H9 (cell line): Measurements from ENCODE around the gene ALDH1L1. TPM values are rescaled to one million over a fixed set of nuclear protein-coding genes. Genes with fewer than 3 reads are reported as not detected.

Experiments used
- DNase-seq: peaks from one replicate; pipeline ENCODE4 v3.0.0-alpha.2; 2017
- H2AFZ ChIP-seq: one replicate; pipeline ENCODE4 v1.6.1; 2013; ENCODE audit warnings: mild to moderate bottlenecking, low read length, control low read depth, moderate library complexity
- H2AK5ac ChIP-seq: 2 replicates; pipeline ENCODE4 v1.6.1; 2013; ENCODE audit warnings: low read length, control low read depth, mixed read lengths; ENCODE audit not compliant: insufficient read length
- H2BK120ac ChIP-seq: one replicate; pipeline ENCODE4 v1.6.1; 2013; ENCODE audit warnings: low read depth, mild to moderate bottlenecking, low read length, control low read depth, inconsistent platforms; ENCODE audit not compliant: poor library complexity, severe bottlenecking
- H2BK12ac ChIP-seq: 2 replicates; pipeline ENCODE4 v1.6.1; 2013; ENCODE audit warnings: low read length, control low read depth, mixed read lengths, low read depth; ENCODE audit not compliant: insufficient read length
- H2BK15ac ChIP-seq: 2 replicates; pipeline ENCODE4 v1.6.1; 2013; ENCODE audit warnings: low read depth, low read length, control low read depth
- H2BK20ac ChIP-seq: one replicate; pipeline ENCODE4 v1.6.1; 2013; ENCODE audit warnings: low read depth, mild to moderate bottlenecking, low read length, control low read depth, inconsistent platforms; ENCODE audit not compliant: poor library complexity, severe bottlenecking
- H2BK5ac ChIP-seq: 2 replicates; pipeline ENCODE4 v1.6.1; 2013; ENCODE audit warnings: low read length, control low read depth, mixed read lengths; ENCODE audit not compliant: insufficient read length
- H3K14ac ChIP-seq: 2 replicates; pipeline ENCODE4 v1.6.1; 2013; ENCODE audit warnings: low read length, control low read depth; ENCODE audit not compliant: insufficient read depth
- H3K18ac ChIP-seq: 2 replicates; pipeline ENCODE4 v1.6.1; 2013; ENCODE audit warnings: low read depth, mild to moderate bottlenecking, mixed read lengths, low read length, control low read depth; ENCODE audit not compliant: insufficient read length
- H3K23ac ChIP-seq: 2 replicates; pipeline ENCODE4 v1.6.1; 2013; ENCODE audit warnings: low read length, control low read depth, mixed read lengths, low read depth; ENCODE audit not compliant: insufficient read length
- H3K23me2 ChIP-seq: 2 replicates; pipeline ENCODE4 v1.6.1; 2013; ENCODE audit warnings: low read depth, mild to moderate bottlenecking, mixed read lengths, low read length, control low read depth; ENCODE audit not compliant: insufficient read length, poor library complexity, severe bottlenecking
- H3K27ac ChIP-seq: 2 replicates; pipeline ENCODE4 v1.5.1; 2013; ENCODE audit warnings: low read length, control low read depth, mixed read lengths, low read depth; ENCODE audit not compliant: insufficient read length
- H3K27me3 ChIP-seq: 2 replicates; pipeline ENCODE4 v1.6.1; 2013; ENCODE audit warnings: low read length, control low read depth, inconsistent platforms; ENCODE audit not compliant: insufficient read depth
- H3K4ac ChIP-seq: 2 replicates; pipeline ENCODE4 v1.6.1; 2013; ENCODE audit warnings: low read depth, mild to moderate bottlenecking, control low read depth, inconsistent platforms, low read length, moderate library complexity
- H3K4me1 ChIP-seq: 2 replicates; pipeline ENCODE4 v1.6.1; 2013; ENCODE audit warnings: low read length, control low read depth, inconsistent platforms; ENCODE audit not compliant: insufficient read depth
- H3K4me2 ChIP-seq: 2 replicates; pipeline ENCODE4 v1.6.1; 2013; ENCODE audit warnings: low read length, control low read depth, mixed read lengths; ENCODE audit not compliant: insufficient read length, insufficient read depth
- H3K56ac ChIP-seq: 2 replicates; pipeline ENCODE4 v1.6.1; 2013; ENCODE audit warnings: low read depth, mild to moderate bottlenecking, mixed read lengths, low read length, control low read depth; ENCODE audit not compliant: insufficient read length
- H3K79me1 ChIP-seq: 2 replicates; pipeline ENCODE4 v1.6.1; 2013; ENCODE audit warnings: low read depth, mild to moderate bottlenecking, moderate library complexity, low read length, control low read depth, inconsistent platforms; ENCODE audit not compliant: insufficient read depth, poor library complexity, severe bottlenecking
- H3K79me2 ChIP-seq: 2 replicates; pipeline ENCODE4 v1.6.1; 2013; ENCODE audit warnings: low read length, control low read depth, inconsistent platforms; ENCODE audit not compliant: insufficient read depth
- H3K9ac ChIP-seq: 2 replicates; pipeline ENCODE4 v1.6.1; 2013; ENCODE audit warnings: low read length, control low read depth, mixed read lengths; ENCODE audit not compliant: insufficient read length; ENCODE audit errors: extremely low read depth
- H3K9me3 ChIP-seq: one replicate; pipeline ENCODE4 v1.6.1; 2013; ENCODE audit warnings: low read depth, low read length, inconsistent platforms; ENCODE audit not compliant: control insufficient read depth
- H3T11ph ChIP-seq: one replicate; pipeline ENCODE4 v1.6.1; 2013; ENCODE audit warnings: mild to moderate bottlenecking, low read length, control low read depth, inconsistent platforms
- H4K20me1 ChIP-seq: one replicate; pipeline ENCODE4 v1.6.1; 2013; ENCODE audit not compliant: control insufficient read depth, insufficient read length, insufficient read depth
- H4K5ac ChIP-seq: 2 replicates; pipeline ENCODE4 v1.6.1; 2013; ENCODE audit warnings: low read depth, mild to moderate bottlenecking, mixed read lengths, low read length, control low read depth; ENCODE audit not compliant: insufficient read length
- H4K8ac ChIP-seq: replicated peaks from 2 replicates; pipeline ENCODE4 v1.6.1; 2013; ENCODE audit warnings: low read length, control low read depth, mixed read lengths, low read depth; ENCODE audit not compliant: insufficient read length
- H4K91ac ChIP-seq: 2 replicates; pipeline ENCODE4 v1.6.1; 2013; ENCODE audit warnings: low read depth, mild to moderate bottlenecking, moderate library complexity, mixed read lengths, low read length, control low read depth; ENCODE audit not compliant: insufficient read length
- H3K27ac Mint-ChIP-seq, 3 experiments: 2 replicates in 2 of 3; 3 replicates in 1 of 3; pipeline ENCODE4 v1.8.0; 2020 to 2021; ENCODE audit warnings: mixed read lengths in 3 of 3, mild to moderate bottlenecking in 1 of 3, moderate library complexity in 1 of 3
- H3K27me3 Mint-ChIP-seq: 2 replicates; pipeline ENCODE4 v1.8.0; 2021; ENCODE audit warnings: low read depth, mild to moderate bottlenecking, moderate library complexity, mixed read lengths
- H3K36me3 Mint-ChIP-seq, 3 experiments: 2 replicates in 2 of 3; 3 replicates in 1 of 3; pipeline ENCODE4 v1.8.0; 2020 to 2021; ENCODE audit warnings: low read depth in 3 of 3, mixed read lengths in 3 of 3; ENCODE audit not compliant: insufficient read depth in 1 of 3
- H3K4me1 Mint-ChIP-seq, 2 experiments: 2 replicates each; pipeline ENCODE4 v1.8.0; 2020; ENCODE audit warnings: mixed read lengths in 2 of 2
- H3K4me3 Mint-ChIP-seq, 2 experiments: 2 replicates in 1 of 2; 3 replicates in 1 of 2; pipeline ENCODE4 v1.8.0; 2020 to 2021; ENCODE audit warnings: mild to moderate bottlenecking in 2 of 2, mixed read lengths in 2 of 2, moderate library complexity in 1 of 2
- H3K9me3 Mint-ChIP-seq, 2 experiments: 2 replicates in 1 of 2; 3 replicates in 1 of 2; pipeline ENCODE4 v1.8.0; 2020; ENCODE audit warnings: mild to moderate bottlenecking in 2 of 2, mixed read lengths in 2 of 2, moderate library complexity in 1 of 2
- WGBS: extraction: QIAGEN DNeasy Blood & Tissue Kit; methylation state at CpG from one replicate; pipeline ENCODE4 v1.1.7; 2013; ENCODE audit warnings: missing lambda C conversion rate, low lambda C conversion rate, mixed read lengths; ENCODE audit not compliant: insufficient read length; ENCODE audit errors: extremely low coverage; 5-methylcytosine and 5-hydroxymethylcytosine counted together
- total RNA-seq: library from RNA; stranded (reverse); gene quantifications from 2 replicates; pipeline ENCODE4 v1.2.1, GENCODE V29; 2021
- TF ChIP-seq, protein P1 (sequence below): fragments of 200-600 bp; sonication (generic); conservative IDR thresholded peaks from 3 replicates; pipeline ENCODE4 v1.8.0; 2021; ENCODE audit warnings: antibody characterized with exemption, mild to moderate bottlenecking

The ALDH1L1 gene
- total RNA-seq, 1 experiment from 2014 or later: 0.90 TPM

DNA sequence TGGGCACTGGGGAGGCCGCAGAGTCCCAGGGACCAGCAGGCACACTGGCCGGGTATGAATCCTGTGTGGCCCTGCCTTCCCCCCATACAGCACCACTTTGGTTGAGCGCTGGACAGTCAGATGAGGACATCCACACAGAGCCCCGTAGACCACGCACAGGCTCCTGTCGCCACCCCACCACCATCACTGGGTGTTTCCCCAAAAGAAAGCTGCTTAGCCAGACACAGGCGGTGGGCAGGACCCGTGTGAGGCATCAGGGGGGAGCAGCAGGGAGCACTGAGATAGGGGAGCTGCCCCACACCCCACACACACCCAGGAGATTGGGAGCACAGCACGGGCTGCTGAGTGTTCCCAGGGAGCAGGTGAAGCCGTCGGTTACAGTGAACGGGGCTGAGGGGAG, 54.1 kb downstream of the ALDH1L1 start:
- H3K9me3 ChIP-seq: no peaks in the 10 kb centered on the region
- H3K27ac ChIP-seq: no peak overlapping the region
- H2BK12ac ChIP-seq: no peak overlapping the region
- H4K8ac ChIP-seq: no peak overlapping the region
- H3K56ac ChIP-seq: no peak overlapping the region
- H2BK120ac ChIP-seq: no peak overlapping the region
- no peaks in the 10 kb centered on the region for H3K36me3 Mint-ChIP-seq
- H2BK5ac ChIP-seq: no peak overlapping the region
- no peak overlapping the region for H3K4me2 ChIP-seq
- peaks cover 15 to 37% of the 10 kb centered on the region in 2 experiments for H3K4me1 Mint-ChIP-seq
- H3K9me3 Mint-ChIP-seq: no peaks in the 10 kb centered on the region
- H3K4me1 ChIP-seq: no peaks in the 10 kb centered on the region
- no peak overlapping the region for H4K91ac ChIP-seq
- no CpG with 5 or more reads among the region's 12 CpGs for WGBS
- TF ChIP-seq, protein P1, sequence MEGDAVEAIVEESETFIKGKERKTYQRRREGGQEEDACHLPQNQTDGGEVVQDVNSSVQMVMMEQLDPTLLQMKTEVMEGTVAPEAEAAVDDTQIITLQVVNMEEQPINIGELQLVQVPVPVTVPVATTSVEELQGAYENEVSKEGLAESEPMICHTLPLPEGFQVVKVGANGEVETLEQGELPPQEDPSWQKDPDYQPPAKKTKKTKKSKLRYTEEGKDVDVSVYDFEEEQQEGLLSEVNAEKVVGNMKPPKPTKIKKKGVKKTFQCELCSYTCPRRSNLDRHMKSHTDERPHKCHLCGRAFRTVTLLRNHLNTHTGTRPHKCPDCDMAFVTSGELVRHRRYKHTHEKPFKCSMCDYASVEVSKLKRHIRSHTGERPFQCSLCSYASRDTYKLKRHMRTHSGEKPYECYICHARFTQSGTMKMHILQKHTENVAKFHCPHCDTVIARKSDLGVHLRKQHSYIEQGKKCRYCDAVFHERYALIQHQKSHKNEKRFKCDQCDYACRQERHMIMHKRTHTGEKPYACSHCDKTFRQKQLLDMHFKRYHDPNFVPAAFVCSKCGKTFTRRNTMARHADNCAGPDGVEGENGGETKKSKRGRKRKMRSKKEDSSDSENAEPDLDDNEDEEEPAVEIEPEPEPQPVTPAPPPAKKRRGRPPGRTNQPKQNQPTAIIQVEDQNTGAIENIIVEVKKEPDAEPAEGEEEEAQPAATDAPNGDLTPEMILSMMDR: no peak
- no peaks in the 10 kb centered on the region for H3K79me1 ChIP-seq
- H3K4ac ChIP-seq: no peak overlapping the region
- H3K27me3 Mint-ChIP-seq: no peaks in the 10 kb centered on the region; the same call in 1 of the 2 replicates
- H3K9ac ChIP-seq: no peak overlapping the region
- H4K5ac ChIP-seq: no peak overlapping the region
- no peak overlapping the region for H2AK5ac ChIP-seq
- H3K27ac Mint-ChIP-seq: peak overlapping the region in 2 of 3 experiments; percentile 69 to 77; a peak in 1 of 7 replicates
- H3K23me2 ChIP-seq: no peaks in the 10 kb centered on the region
- no peak overlapping the region for H2BK15ac ChIP-seq
- H3K23ac ChIP-seq: no peak overlapping the region
- no peak overlapping the region for H3K14ac ChIP-seq
- no peak overlapping the region for H2AFZ ChIP-seq
- no peaks in the 10 kb centered on the region for H3K79me2 ChIP-seq
- H3K18ac ChIP-seq: no peak overlapping the region
- no peaks in the 10 kb centered on the region for H3K27me3 ChIP-seq
- no peak overlapping the region for H3T11ph ChIP-seq
- peak; percentile 19 for DNase-seq
- no peaks in the 10 kb centered on the region for H4K20me1 ChIP-seq
- no peak overlapping the region for H3K4me3 Mint-ChIP-seq
- no peak overlapping the region for H2BK20ac ChIP-seq
